Gastrocnemius medialis (tissue), 4 donors: ENCODE data around the gene LGALS7. TPM values are rescaled to one million over a fixed set of nuclear protein-coding genes. Genes with fewer than 3 reads are reported as not detected.

Source experiments
- ATAC-seq, 2 donors: fragments of 150-250 bp; one replicate each; pipeline ENCODE4 v1.9.1; 2016
- DNase-seq, 2 donors: peaks; one replicate each; pipeline ENCODE4 v3.0.0-alpha.2; 2019
- H3K27ac ChIP-seq, 4 donors: fragments of 200-600 bp; sonication (generic); 1 replicate in 1 of 4; 2 replicates in 3 of 4; pipeline ENCODE4 v1.5.1; 2016 to 2018; ENCODE audit warnings: mild to moderate bottlenecking in 2 of 4, moderate library complexity in 1 of 4
- H3K27me3 ChIP-seq, 3 donors: fragments of 200-600 bp; sonication (generic) in 2 of 3; 1 replicate in 1 of 3; 2 replicates in 2 of 3; pipeline versions ENCODE4 v1.5.1 to v1.6.0; 2016 to 2019; ENCODE audit warnings: mild to moderate bottlenecking in 1 of 3, moderate library complexity in 1 of 3
- H3K36me3 ChIP-seq, 2 donors: fragments of 200-600 bp; sonication (generic) in 1 of 2; one replicate each; pipeline ENCODE4 v1.5.1; 2017 to 2018
- H3K4me1 ChIP-seq, 2 donors: fragments of 200-600 bp; sonication (generic) in 1 of 2; one replicate each; pipeline ENCODE4 v1.5.1; 2016 to 2017; ENCODE audit warnings: mild to moderate bottlenecking in 2 of 2
- H3K4me3 ChIP-seq, 4 donors: fragments of 200-600 bp; sonication (generic) in 3 of 4; 1 replicate in 1 of 4; 2 replicates in 3 of 4; pipeline ENCODE4 v1.5.1; 2016 to 2019; ENCODE audit warnings: mild to moderate bottlenecking in 2 of 4
- H3K9me3 ChIP-seq, 3 donors: fragments of 200-600 bp; sonication (generic) in 2 of 3; 1 replicate in 1 of 3; 2 replicates in 2 of 3; pipeline ENCODE4 v1.5.1; 2016 to 2019
- POLR2A ChIP-seq, 2 donors: fragments of 450-650 bp; IDR thresholded peaks; one replicate each; pipeline ENCODE4 v1.6.1; 2017; ENCODE audit warnings: antibody characterized with exemption in 2 of 2, mild to moderate bottlenecking in 2 of 2, moderate library complexity in 2 of 2
- in situ Hi-C, 4 donors: fragments of 200-750 bp; cut with MboI; loops; one replicate each; pipeline versions ENCODE4 v1.15.0 to v1.8.0; 2017; ENCODE audit warnings: low sequenced_read_pairs in 4 of 4
- intact Hi-C: fragments of 100-400 bp; cut with DNase I; formaldehyde crosslinking; loops from one replicate; pipeline ENCODE4 v1.15.1; 2023; ENCODE audit warnings: low total_unique reads
- total RNA-seq, 4 donors: library from RNA; depleted of rRNA; stranded (reverse); fragments of >200 nt; gene quantifications; one replicate each; pipeline versions ENCODE4 v1.1.0 to v1.2.3, GENCODE V29; 2016
- TF ChIP-seq, protein P1 (sequence below), 5 experiments: fragments of 450-650 bp in 3 of 5; fragments of 200-600 bp in 2 of 5; sonication (generic) in 2 of 5; IDR thresholded peaks in 4 of 5; conservative IDR thresholded peaks in 1 of 5; 1 replicate in 4 of 5; 2 replicates in 1 of 5; pipeline ENCODE4 v1.5.1; 2016 to 2019; ENCODE audit warnings: antibody characterized with exemption in 5 of 5, mild to moderate bottlenecking in 3 of 5, moderate library complexity in 3 of 5

The LGALS7 gene
- total RNA-seq, 4 donors from 2014 or later, result not detected

- TF ChIP-seq, protein P1, sequence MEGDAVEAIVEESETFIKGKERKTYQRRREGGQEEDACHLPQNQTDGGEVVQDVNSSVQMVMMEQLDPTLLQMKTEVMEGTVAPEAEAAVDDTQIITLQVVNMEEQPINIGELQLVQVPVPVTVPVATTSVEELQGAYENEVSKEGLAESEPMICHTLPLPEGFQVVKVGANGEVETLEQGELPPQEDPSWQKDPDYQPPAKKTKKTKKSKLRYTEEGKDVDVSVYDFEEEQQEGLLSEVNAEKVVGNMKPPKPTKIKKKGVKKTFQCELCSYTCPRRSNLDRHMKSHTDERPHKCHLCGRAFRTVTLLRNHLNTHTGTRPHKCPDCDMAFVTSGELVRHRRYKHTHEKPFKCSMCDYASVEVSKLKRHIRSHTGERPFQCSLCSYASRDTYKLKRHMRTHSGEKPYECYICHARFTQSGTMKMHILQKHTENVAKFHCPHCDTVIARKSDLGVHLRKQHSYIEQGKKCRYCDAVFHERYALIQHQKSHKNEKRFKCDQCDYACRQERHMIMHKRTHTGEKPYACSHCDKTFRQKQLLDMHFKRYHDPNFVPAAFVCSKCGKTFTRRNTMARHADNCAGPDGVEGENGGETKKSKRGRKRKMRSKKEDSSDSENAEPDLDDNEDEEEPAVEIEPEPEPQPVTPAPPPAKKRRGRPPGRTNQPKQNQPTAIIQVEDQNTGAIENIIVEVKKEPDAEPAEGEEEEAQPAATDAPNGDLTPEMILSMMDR (IDR thresholded peaks at IDR 0.05 in 4 of 5, conservative IDR thresholded peaks at IDR 0.05 in 1 of 5), result no peak
- no peak for TF ChIP-seq POLR2A (IDR thresholded peaks at IDR 0.05)
These were observed 39.7 kb downstream of the LGALS7 start for GRCh38 chr19:38733493-38734175.

GRCh38 chr19:38733241-38733492 is 40.1 kb downstream of the LGALS7 start:
- DNase-seq (no peak), ATAC-seq (no peak)
- Histone ChIP-seq H3K27ac (peak overlapping the region; percentile 23 to 54 (median 46)), H3K4me3 (no peak overlapping the region), H3K9me3 (no peaks in the 10 kb centered on the region), H3K4me1 (peaks cover 8 to 14% of the 10 kb centered on the region in 2 donors), H3K36me3 (peaks cover 0 to 26% of the 10 kb centered on the region in 2 donors), H3K27me3 (peaks cover 0 to 11% (median 0%) of the 10 kb centered on the region in 3 donors)
- intact Hi-C loops, result loop anchor here (5.0 kb wide), 1 partner anchor 86 kb away; the partner anchor contains the start of gene ACTN4
- in situ Hi-C loops, result loop anchor here in 2 of 4 donors (25.0 kb wide), 1 partner anchor 179 kb away; the partner anchor contains the start of gene CCER2 (in 2 of the 2)
- TF ChIP-seq, protein P1 (IDR thresholded peaks at IDR 0.05 in 4 of 5, conservative IDR thresholded peaks at IDR 0.05 in 1 of 5), result no peak
- no peak for TF ChIP-seq POLR2A (IDR thresholded peaks at IDR 0.05)

More at GRCh38 chr19:38733493-38734175, 39.7 kb downstream of the LGALS7 start:
- ATAC-seq (no peak), DNase-seq (no peak)
- peaks cover 8 to 14% of the 10 kb centered on the region in 2 donors for H3K4me1 ChIP-seq
- H3K36me3 ChIP-seq, result peaks cover 0 to 22% of the 10 kb centered on the region in 2 donors
- no peaks in the 10 kb centered on the region for H3K9me3 ChIP-seq
- H3K27ac ChIP-seq, result peak overlapping the region; percentile 44 to 54 (median 50)
- peaks cover 0 to 11% (median 0%) of the 10 kb centered on the region in 3 donors for H3K27me3 ChIP-seq
- intact Hi-C loops, result loop anchor here (5.0 kb wide), 1 partner anchor 86 kb away; the partner anchor contains the start of gene ACTN4
- H3K4me3 ChIP-seq, result no peak overlapping the region
- in situ Hi-C loops, result loop anchor here in 2 of 4 donors (25.0 kb wide), 1 partner anchor 179 kb away; the partner anchor contains the start of gene CCER2 (in 2 of the 2)

DNA sequence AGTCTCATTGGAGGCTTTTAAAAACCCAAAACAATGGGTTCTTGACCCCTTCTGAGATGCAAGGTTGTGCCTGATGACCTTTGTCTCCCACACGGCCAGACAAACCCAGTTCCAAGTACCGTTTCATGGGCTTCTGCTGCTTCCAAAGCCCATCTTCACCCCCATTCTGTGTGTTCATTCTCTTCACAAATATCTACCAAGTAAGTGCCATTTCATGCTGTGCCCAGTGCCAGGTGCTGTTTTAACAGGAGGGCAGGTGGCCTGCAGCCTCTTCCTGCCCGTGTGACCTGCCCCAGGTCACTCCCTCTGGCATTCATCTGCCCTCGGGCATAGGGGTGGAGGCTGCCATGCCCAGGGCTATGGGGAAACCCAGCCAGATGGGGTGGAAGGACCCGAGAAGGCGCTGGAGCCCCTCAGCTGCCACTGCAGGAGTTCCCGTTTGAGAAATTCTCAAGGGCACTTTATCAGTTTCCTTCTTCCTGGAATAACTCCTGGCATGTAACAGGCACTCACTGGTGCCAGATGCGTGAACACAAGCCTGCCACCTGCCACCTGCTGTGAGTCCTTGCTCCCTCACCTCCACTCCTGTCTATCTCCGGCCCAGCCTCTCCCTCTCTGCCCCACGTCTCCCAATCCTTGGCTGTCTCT is 41.5 kb downstream of the LGALS7 start:
- TF ChIP-seq POLR2A (IDR thresholded peaks at IDR 0.05), result no peak
- TF ChIP-seq, protein P1 (IDR thresholded peaks at IDR 0.05 in 4 of 5, conservative IDR thresholded peaks at IDR 0.05 in 1 of 5), result no peak
- ATAC-seq (peak in 1 of 2 donors; percentile 40), DNase-seq (no peak)
- H3K4me1 ChIP-seq, result peaks cover 8 to 14% of the 10 kb centered on the region in 2 donors
- peaks cover 0 to 7% (median 0%) of the 10 kb centered on the region in 3 donors for H3K27me3 ChIP-seq
- peaks cover 0 to 40% of the 10 kb centered on the region in 2 donors for H3K36me3 ChIP-seq
- intact Hi-C loops (loop anchor here (5.0 kb wide), 1 partner anchor 84 kb away; the partner anchor contains the start of gene ACTN4), in situ Hi-C loops (loop anchor here in 2 of 4 donors (25.0 kb wide), 1 partner anchor 181 kb away; the partner anchor contains the start of gene CCER2 (in 2 of the 2))
- H3K4me3 ChIP-seq, result no peak overlapping the region
- peak overlapping the region; percentile 44 to 66 (median 52) for H3K27ac ChIP-seq
- no peaks in the 10 kb centered on the region for H3K9me3 ChIP-seq

DNA sequence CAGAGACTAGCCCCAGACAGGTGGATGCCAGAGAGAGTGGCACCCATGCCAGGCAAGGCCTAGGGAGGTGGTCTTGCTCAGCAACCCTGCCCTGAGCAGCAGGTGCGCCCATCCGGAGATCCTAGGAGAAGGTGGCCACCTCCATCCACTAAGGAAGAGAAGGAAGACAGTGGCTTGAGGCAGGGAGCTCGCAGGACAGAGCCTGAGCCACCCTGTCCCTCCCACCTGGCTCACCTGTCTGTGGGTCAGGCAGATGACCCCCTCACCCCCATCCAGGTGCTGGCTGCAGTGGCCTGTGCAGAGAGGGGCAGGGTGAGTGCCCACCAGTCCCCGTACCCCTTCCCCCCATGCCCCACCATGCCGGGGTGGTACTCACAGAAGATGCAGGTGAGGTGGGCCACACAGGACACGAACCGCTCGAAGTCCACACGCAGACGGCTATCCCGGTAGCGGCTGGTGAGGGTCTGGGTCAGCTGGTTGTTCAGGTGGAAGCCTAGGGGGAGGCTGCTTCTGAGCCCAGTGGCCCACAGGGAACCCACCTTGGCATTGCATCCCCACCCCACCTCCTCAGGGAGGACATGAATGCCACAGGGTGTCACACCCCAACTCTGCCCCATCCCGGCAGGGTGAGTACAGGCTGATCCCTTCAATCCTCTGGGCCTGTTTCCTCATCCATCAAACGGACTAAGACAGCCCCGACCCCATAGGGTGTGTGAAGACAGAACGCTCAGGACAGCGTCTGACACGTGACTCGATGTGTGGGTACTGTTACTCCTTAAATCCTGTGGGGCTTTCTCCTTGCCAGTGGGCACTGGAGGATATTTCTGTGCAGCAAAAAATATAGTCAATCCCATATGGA is 42.4 kb downstream of the LGALS7 start:
- H3K27me3 ChIP-seq, result no peaks in the 10 kb centered on the region
- H3K9me3 ChIP-seq, result no peaks in the 10 kb centered on the region
- H3K27ac ChIP-seq, result peak overlapping the region in 3 of 4 donors; percentile 50 to 66 (median 54)
- TF ChIP-seq, protein P1 (IDR thresholded peaks at IDR 0.05 in 4 of 5, conservative IDR thresholded peaks at IDR 0.05 in 1 of 5), result no peak
- TF ChIP-seq POLR2A (IDR thresholded peaks at IDR 0.05), result no peak
- DNase-seq, result no peak
- in situ Hi-C loops (loop anchor here in 2 of 4 donors (25.0 kb wide), 1 partner anchor 181 kb away; the partner anchor contains the start of gene CCER2 (in 2 of the 2)), intact Hi-C loops (loop anchor here (5.0 kb wide), 1 partner anchor 84 kb away; the partner anchor contains the start of gene ACTN4)
- peaks cover 4 to 48% of the 10 kb centered on the region in 2 donors for H3K36me3 ChIP-seq
- no peak overlapping the region for H3K4me3 ChIP-seq
- ATAC-seq, result no peak
- H3K4me1 ChIP-seq, result peaks cover 7 to 8% of the 10 kb centered on the region in 2 donors
